WTC11 (cell line): ENCODE data around the gene B2M. TPM values are rescaled to one million over a fixed set of nuclear protein-coding genes. Genes with fewer than 3 reads are reported as not detected.
A peak's percentile ranks its signal among the peaks of the same experiment; 100 is the strongest.

Experiments used
- ATAC-seq: fragments of 200-7000 bp; cut with Tn5 transposase; 2 replicates; pipeline ENCODE4 v1.10.0; 2021; ENCODE audit warnings: mild to moderate bottlenecking, moderate library complexity
- CTCF ChIA-PET: fragments of 300-600 bp; sonication (Branson Sonifier 250); formaldehyde crosslinking; loops from one replicate; lab custom pipeline; 2021; ENCODE audit warnings: antibody characterized with exemption; lab: Charles Lee
- POLR2A ChIA-PET: fragments of 350-600 bp; sonication (Branson Sonifier 250); formaldehyde crosslinking; loops from one replicate; lab custom pipeline; 2021; ENCODE audit warnings: antibody characterized with exemption; lab: Charles Lee
- DNase-seq: peaks from one replicate; pipeline ENCODE4 v3.0.0; 2021; ENCODE audit warnings: low spot score
- H3K27ac Mint-ChIP-seq: 2 replicates; pipeline ENCODE4 v1.8.0; 2021; ENCODE audit warnings: mixed read lengths
- H3K27me3 Mint-ChIP-seq: 2 replicates; pipeline ENCODE4 v1.8.0; 2021; ENCODE audit warnings: low read depth, mild to moderate bottlenecking, moderate library complexity, mixed read lengths
- H3K36me3 Mint-ChIP-seq: 2 replicates; pipeline ENCODE4 v1.8.0; 2021; ENCODE audit warnings: mixed read lengths
- H3K4me1 Mint-ChIP-seq: 2 replicates; pipeline ENCODE4 v1.8.0; 2022; ENCODE audit warnings: mixed read lengths
- H3K4me3 Mint-ChIP-seq: 2 replicates; pipeline ENCODE4 v1.8.0; 2021; ENCODE audit warnings: mild to moderate bottlenecking, moderate library complexity, mixed read lengths
- H3K9me3 Mint-ChIP-seq: 2 replicates; pipeline ENCODE4 v1.8.0; 2021; ENCODE audit warnings: mixed read lengths
- AR ChIP-seq: fragments of 250-450 bp; sonication (Bioruptor Pico); IDR thresholded peaks from 2 replicates; pipeline ENCODE4 v1.9.0; 2021; ENCODE audit warnings: mild to moderate bottlenecking
- FOXK1 ChIP-seq: sonication (generic); formaldehyde crosslinking; IDR thresholded peaks from 2 replicates; pipeline ENCODE4 v1.8.0; 2022; ENCODE audit warnings: mild to moderate bottlenecking, moderate library complexity, missing genetic modification reagents
- GABPB1 ChIP-seq: sonication (generic); formaldehyde crosslinking; IDR thresholded peaks from 2 replicates; pipeline ENCODE4 v1.8.1; 2023; ENCODE audit warnings: mild to moderate bottlenecking, missing genetic modification reagents
- GRHL2 ChIP-seq: fragments of 250-450 bp; sonication (Bioruptor Pico); IDR thresholded peaks from 2 replicates; pipeline ENCODE4 v1.8.0; 2022; ENCODE audit warnings: mild to moderate bottlenecking, moderate library complexity; ENCODE audit not compliant: insufficient replicate concordance, severe bottlenecking
- KAT7 ChIP-seq: sonication (generic); formaldehyde crosslinking; IDR thresholded peaks from 2 replicates; pipeline ENCODE4 v1.8.1; 2023; ENCODE audit warnings: missing genetic modification reagents, mild to moderate bottlenecking, borderline replicate concordance
- MYBL2 ChIP-seq: sonication (generic); formaldehyde crosslinking; IDR thresholded peaks from 2 replicates; pipeline ENCODE4 v1.8.1; 2023; ENCODE audit warnings: mild to moderate bottlenecking, moderate library complexity, missing genetic modification reagents
- NFATC4 ChIP-seq: fragments of 250-450 bp; sonication (Bioruptor Pico); IDR thresholded peaks from 2 replicates; pipeline ENCODE4 v1.9.0; 2021; ENCODE audit warnings: mild to moderate bottlenecking
- TCF7 ChIP-seq: sonication (generic); formaldehyde crosslinking; IDR thresholded peaks from 2 replicates; pipeline ENCODE4 v1.8.0; 2022; ENCODE audit warnings: mild to moderate bottlenecking, low read depth, missing genetic modification reagents, moderate library complexity
- TEAD1 ChIP-seq: sonication (generic); formaldehyde crosslinking; IDR thresholded peaks from 2 replicates; pipeline ENCODE4 v1.8.0; 2022; ENCODE audit warnings: mild to moderate bottlenecking, missing genetic modification reagents
- TEAD4 ChIP-seq: sonication (generic); formaldehyde crosslinking; IDR thresholded peaks from 2 replicates; pipeline ENCODE4 v1.8.0; 2022; ENCODE audit warnings: mild to moderate bottlenecking, missing genetic modification reagents
- TP53 ChIP-seq: sonication (generic); formaldehyde crosslinking; IDR thresholded peaks from 2 replicates; pipeline ENCODE4 v1.8.1; 2023; ENCODE audit warnings: mild to moderate bottlenecking, missing genetic modification reagents
- ZNF232 ChIP-seq: sonication (generic); formaldehyde crosslinking; IDR thresholded peaks from 2 replicates; pipeline ENCODE4 v1.8.0; 2022; ENCODE audit warnings: mild to moderate bottlenecking, missing genetic modification reagents
- ZNF416 ChIP-seq: fragments of 250-450 bp; sonication (Bioruptor Pico); IDR thresholded peaks from 2 replicates; pipeline ENCODE4 v1.9.0; 2021; ENCODE audit warnings: mild to moderate bottlenecking, inconsistent platforms
- ZNF512 ChIP-seq: sonication (generic); formaldehyde crosslinking; IDR thresholded peaks from 2 replicates; pipeline ENCODE4 v1.8.1; 2022; ENCODE audit warnings: missing genetic modification reagents, borderline replicate concordance
- ZNF532 ChIP-seq: fragments of 250-450 bp; sonication (Bioruptor Pico); IDR thresholded peaks from 2 replicates; pipeline ENCODE4 v1.9.0; 2021; ENCODE audit warnings: mild to moderate bottlenecking, borderline replicate concordance
- total RNA-seq: library from RNA; stranded (reverse); gene quantifications from 3 replicates; pipeline ENCODE4 v1.2.3, GENCODE V29; 2021
- TF ChIP-seq, protein P1 (sequence below): sonication (generic); formaldehyde crosslinking; IDR thresholded peaks from 2 replicates; pipeline ENCODE4 v1.8.0; 2022; ENCODE audit warnings: mild to moderate bottlenecking, missing genetic modification reagents
- TF ChIP-seq, protein P2 (sequence below): sonication (generic); formaldehyde crosslinking; IDR thresholded peaks from 2 replicates; pipeline ENCODE4 v1.8.1; 2022; ENCODE audit warnings: mild to moderate bottlenecking, moderate library complexity, missing genetic modification reagents
- TF ChIP-seq, protein P3 (sequence below): sonication (generic); formaldehyde crosslinking; IDR thresholded peaks from 2 replicates; pipeline ENCODE4 v1.8.0; 2023; ENCODE audit warnings: missing genetic modification reagents, mild to moderate bottlenecking, borderline replicate concordance

B2M gene
- total RNA-seq, 1 experiment from 2014 or later = 88.2 TPM

- TF ChIP-seq ZNF532 (CRISPR knock-in tag) (no peak), TCF7 (CRISPR knock-in tag) (no peak)
Measured at GRCh38 chr15:44710236-44711095, 851 bp upstream of the B2M start (continued).

GRCh38 chr15:44711743-44712345 is 527 bp downstream of the B2M start:
- Mint-ChIP-seq H3K36me3 (peaks cover 14% of the 10 kb centered on the region), H3K4me1 (peaks cover 13% of the 10 kb centered on the region), H3K9me3 (no peaks in the 10 kb centered on the region), H3K27me3 (peaks cover 15% of the 10 kb centered on the region), H3K27ac (peak overlapping the region; percentile 93), H3K4me3 (peak overlapping the region; percentile 94)
- CTCF ChIA-PET = interaction anchor here (1.3 to 4.5 kb wide), 9 partner anchors 15 to 86 kb away, joined by 3 to 92 read pairs (median 7); partner anchors contain the start of genes SPG11 and TRIM69
- POLR2A ChIA-PET = interaction anchor here (1.1 to 4.0 kb wide), 3 partner anchors 16 to 49 kb away, joined by 4 to 37 read pairs (median 20); partner anchors contain the start of gene SPG11
- TF ChIP-seq ZNF416 (CRISPR knock-in tag) = no peak
- no peak for TF ChIP-seq TEAD4 (CRISPR knock-in tag)
- TF ChIP-seq KAT7 (CRISPR knock-in tag) = no peak; the same call in 1 of the 2 replicates
- peak; percentile 55; the same call in 1 of the 2 replicates for TF ChIP-seq MYBL2 (CRISPR knock-in tag)
- TF ChIP-seq GABPB1 (CRISPR knock-in tag) = no peak
- no peak for TF ChIP-seq AR (CRISPR knock-in tag)
- no peak for TF ChIP-seq FOXK1
- no peak for TF ChIP-seq NFATC4
- TF ChIP-seq, protein P1, sequence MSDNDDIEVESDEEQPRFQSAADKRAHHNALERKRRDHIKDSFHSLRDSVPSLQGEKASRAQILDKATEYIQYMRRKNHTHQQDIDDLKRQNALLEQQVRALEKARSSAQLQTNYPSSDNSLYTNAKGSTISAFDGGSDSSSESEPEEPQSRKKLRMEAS (CRISPR knock-in tag) = no peak
- TF ChIP-seq, protein P2, sequence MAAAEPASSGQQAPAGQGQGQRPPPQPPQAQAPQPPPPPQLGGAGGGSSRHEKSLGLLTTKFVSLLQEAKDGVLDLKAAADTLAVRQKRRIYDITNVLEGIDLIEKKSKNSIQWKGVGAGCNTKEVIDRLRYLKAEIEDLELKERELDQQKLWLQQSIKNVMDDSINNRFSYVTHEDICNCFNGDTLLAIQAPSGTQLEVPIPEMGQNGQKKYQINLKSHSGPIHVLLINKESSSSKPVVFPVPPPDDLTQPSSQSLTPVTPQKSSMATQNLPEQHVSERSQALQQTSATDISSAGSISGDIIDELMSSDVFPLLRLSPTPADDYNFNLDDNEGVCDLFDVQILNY (CRISPR knock-in tag) = no peak
- TF ChIP-seq GRHL2 = no peak
- TF ChIP-seq, protein P3, sequence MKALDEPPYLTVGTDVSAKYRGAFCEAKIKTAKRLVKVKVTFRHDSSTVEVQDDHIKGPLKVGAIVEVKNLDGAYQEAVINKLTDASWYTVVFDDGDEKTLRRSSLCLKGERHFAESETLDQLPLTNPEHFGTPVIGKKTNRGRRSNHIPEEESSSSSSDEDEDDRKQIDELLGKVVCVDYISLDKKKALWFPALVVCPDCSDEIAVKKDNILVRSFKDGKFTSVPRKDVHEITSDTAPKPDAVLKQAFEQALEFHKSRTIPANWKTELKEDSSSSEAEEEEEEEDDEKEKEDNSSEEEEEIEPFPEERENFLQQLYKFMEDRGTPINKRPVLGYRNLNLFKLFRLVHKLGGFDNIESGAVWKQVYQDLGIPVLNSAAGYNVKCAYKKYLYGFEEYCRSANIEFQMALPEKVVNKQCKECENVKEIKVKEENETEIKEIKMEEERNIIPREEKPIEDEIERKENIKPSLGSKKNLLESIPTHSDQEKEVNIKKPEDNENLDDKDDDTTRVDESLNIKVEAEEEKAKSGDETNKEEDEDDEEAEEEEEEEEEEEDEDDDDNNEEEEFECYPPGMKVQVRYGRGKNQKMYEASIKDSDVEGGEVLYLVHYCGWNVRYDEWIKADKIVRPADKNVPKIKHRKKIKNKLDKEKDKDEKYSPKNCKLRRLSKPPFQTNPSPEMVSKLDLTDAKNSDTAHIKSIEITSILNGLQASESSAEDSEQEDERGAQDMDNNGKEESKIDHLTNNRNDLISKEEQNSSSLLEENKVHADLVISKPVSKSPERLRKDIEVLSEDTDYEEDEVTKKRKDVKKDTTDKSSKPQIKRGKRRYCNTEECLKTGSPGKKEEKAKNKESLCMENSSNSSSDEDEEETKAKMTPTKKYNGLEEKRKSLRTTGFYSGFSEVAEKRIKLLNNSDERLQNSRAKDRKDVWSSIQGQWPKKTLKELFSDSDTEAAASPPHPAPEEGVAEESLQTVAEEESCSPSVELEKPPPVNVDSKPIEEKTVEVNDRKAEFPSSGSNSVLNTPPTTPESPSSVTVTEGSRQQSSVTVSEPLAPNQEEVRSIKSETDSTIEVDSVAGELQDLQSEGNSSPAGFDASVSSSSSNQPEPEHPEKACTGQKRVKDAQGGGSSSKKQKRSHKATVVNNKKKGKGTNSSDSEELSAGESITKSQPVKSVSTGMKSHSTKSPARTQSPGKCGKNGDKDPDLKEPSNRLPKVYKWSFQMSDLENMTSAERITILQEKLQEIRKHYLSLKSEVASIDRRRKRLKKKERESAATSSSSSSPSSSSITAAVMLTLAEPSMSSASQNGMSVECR (CRISPR knock-in tag) = peak; percentile 47; the same call in 1 of the 2 replicates
- no peak for TF ChIP-seq TP53 (CRISPR knock-in tag)
- no peak for TF ChIP-seq ZNF232 (CRISPR knock-in tag)
- 0 out of 2 replicates have a peak, but pooled peaks have one; percentile 6 for TF ChIP-seq TEAD1 (CRISPR knock-in tag)
- TF ChIP-seq ZNF512 (CRISPR knock-in tag) = no peak
- DNase-seq = peak; percentile 29
- peak; percentile 12 for ATAC-seq
